Lower leg skin (tissue), 4 donors: ENCODE data around the gene EGFL8. TPM values are rescaled to one million over a fixed set of nuclear protein-coding genes. Genes with fewer than 3 reads are reported as not detected.

Experiments used
- DNase-seq, 2 donors: peaks; one replicate each; pipeline ENCODE4 v3.0.0-alpha.2; 2019; ENCODE audit warnings: low spot score in 2 of 2
- H3K4me3 ChIP-seq: fragments of 200-600 bp; sonication (generic); 2 replicates; pipeline ENCODE4 v1.5.1; 2017; ENCODE audit warnings: mild to moderate bottlenecking, low read depth; ENCODE audit not compliant: poor library complexity, severe bottlenecking
- POLR2A ChIP-seq, 2 donors: fragments of 450-650 bp; IDR thresholded peaks; one replicate each; pipeline ENCODE4 v1.6.1; 2016 to 2017; ENCODE audit warnings: antibody characterized with exemption in 2 of 2, mild to moderate bottlenecking in 1 of 2, moderate library complexity in 1 of 2
- WGBS, 2 donors: methylation state at CpG; one replicate each; pipeline ENCODE4 v1.1.5; 2018; 5-methylcytosine and 5-hydroxymethylcytosine counted together
- intact Hi-C: fragments of 100-400 bp; cut with DNase I; formaldehyde crosslinking; loops from one replicate; pipeline ENCODE4 v1.15.0; 2023; ENCODE audit warnings: low total_unique reads
- total RNA-seq, 4 donors: library from RNA; depleted of rRNA; stranded (reverse); fragments of >200 nt; gene quantifications; one replicate each; pipeline ENCODE4 v1.1.0, GENCODE V29; 2016
- TF ChIP-seq, protein P1 (sequence below), 3 donors: fragments of 450-650 bp; IDR thresholded peaks; one replicate each; pipeline ENCODE4 v1.5.1; 2016; ENCODE audit warnings: antibody characterized with exemption in 3 of 3, mild to moderate bottlenecking in 3 of 3, moderate library complexity in 2 of 3

EGFL8 gene
- total RNA-seq = 10 to 100 TPM; 12.5 to 40.8 (median 18.6) TPM

- intact Hi-C loops = no loop called here
- no peak for TF ChIP-seq POLR2A (IDR thresholded peaks at IDR 0.05)
- TF ChIP-seq, protein P1, sequence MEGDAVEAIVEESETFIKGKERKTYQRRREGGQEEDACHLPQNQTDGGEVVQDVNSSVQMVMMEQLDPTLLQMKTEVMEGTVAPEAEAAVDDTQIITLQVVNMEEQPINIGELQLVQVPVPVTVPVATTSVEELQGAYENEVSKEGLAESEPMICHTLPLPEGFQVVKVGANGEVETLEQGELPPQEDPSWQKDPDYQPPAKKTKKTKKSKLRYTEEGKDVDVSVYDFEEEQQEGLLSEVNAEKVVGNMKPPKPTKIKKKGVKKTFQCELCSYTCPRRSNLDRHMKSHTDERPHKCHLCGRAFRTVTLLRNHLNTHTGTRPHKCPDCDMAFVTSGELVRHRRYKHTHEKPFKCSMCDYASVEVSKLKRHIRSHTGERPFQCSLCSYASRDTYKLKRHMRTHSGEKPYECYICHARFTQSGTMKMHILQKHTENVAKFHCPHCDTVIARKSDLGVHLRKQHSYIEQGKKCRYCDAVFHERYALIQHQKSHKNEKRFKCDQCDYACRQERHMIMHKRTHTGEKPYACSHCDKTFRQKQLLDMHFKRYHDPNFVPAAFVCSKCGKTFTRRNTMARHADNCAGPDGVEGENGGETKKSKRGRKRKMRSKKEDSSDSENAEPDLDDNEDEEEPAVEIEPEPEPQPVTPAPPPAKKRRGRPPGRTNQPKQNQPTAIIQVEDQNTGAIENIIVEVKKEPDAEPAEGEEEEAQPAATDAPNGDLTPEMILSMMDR (IDR thresholded peaks at IDR 0.05) = no peak
- no peak for DNase-seq
- H3K4me3 ChIP-seq = no peak within 1 kb of the TSS
Measured at GRCh38 chr6:32164295-32164694, at the start of gene EGFL8. Gene EGFL8, plus strand, starts transcription at chr6:32164595. Its CDS starts 1,571 bp downstream, at chr6:32166166.

DNA sequence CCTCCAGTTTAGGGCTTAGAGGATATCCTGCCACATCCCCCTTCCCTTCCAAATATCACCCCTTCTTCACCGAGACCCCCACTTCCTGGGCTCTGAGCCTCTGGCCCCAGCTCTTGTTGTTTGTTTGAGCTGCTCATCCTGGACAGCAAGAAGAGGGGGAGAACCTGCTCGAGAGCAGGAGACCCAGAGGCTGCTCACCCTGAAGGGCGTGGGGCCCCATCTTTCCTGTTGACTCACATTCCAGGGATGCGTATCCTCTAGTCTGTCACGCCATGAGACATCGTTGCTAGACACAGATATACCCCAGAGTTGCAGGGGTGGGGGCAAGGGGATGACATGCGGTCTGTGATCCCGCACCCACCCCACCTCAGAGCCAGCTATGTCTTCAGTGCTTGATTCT, 49.6 kb upstream of the EGFL8 start:
- intact Hi-C loops = no loop called here
- DNase-seq = peak in 1 of 2 donors; percentile 83

GRCh38 chr6:32115623-32116022, 48.8 kb upstream of the EGFL8 start:
- 80 to 85% methylated on average over 6 of the region's 6 CpGs for WGBS, 2 donors
- DNase-seq = peak in 1 of 2 donors; percentile 86
- TF ChIP-seq, protein P1 (IDR thresholded peaks at IDR 0.05) = no peak
- TF ChIP-seq POLR2A (IDR thresholded peaks at IDR 0.05) = no peak
- H3K4me3 ChIP-seq = no peak overlapping the region
- intact Hi-C loops = no loop called here

More for the DNA sequence above, 49.6 kb upstream of the EGFL8 start:
- no peak overlapping the region for H3K4me3 ChIP-seq
- WGBS, 2 donors = 58 to 65% methylated on average over 8 of the region's 8 CpGs
- no peak for TF ChIP-seq POLR2A (IDR thresholded peaks at IDR 0.05)
- TF ChIP-seq, protein P1 (IDR thresholded peaks at IDR 0.05) = no peak

DNA sequence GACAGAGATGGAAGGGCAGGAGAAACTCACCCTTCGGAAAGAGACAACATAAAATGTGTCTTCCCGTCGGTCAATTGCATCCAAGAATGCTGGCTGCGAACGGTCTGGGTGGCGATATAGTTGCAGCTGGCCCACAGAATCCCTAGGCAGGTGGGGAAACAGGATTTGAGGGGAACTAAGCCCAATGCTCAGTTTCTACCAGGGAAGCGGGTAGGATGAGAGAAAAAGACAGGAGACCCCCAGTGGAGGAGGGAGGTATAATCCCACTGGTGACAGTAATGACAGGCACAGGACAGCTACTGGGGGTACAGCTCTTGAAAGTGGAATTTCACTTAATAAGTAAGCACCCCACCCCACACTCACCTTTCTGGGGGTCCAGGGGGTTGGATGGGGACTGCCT, 47.7 kb upstream of the EGFL8 start:
- no peak overlapping the region for H3K4me3 ChIP-seq
- DNase-seq = peak in 1 of 2 donors; percentile 56
- TF ChIP-seq POLR2A (IDR thresholded peaks at IDR 0.05) = no peak
- TF ChIP-seq, protein P1 (IDR thresholded peaks at IDR 0.05) = no peak
- intact Hi-C loops = no loop called here
- 92 to 94% methylated on average over 7 of the region's 7 CpGs for WGBS, 2 donors

GRCh38 chr6:32117461-32117860, 46.9 kb upstream of the EGFL8 start:
- no peak overlapping the region for H3K4me3 ChIP-seq
- intact Hi-C loops = no loop called here
- no peak for TF ChIP-seq POLR2A (IDR thresholded peaks at IDR 0.05)
- TF ChIP-seq, protein P1 (IDR thresholded peaks at IDR 0.05) = no peak
- WGBS, 2 donors = 91 to 92% methylated on average over 9 of the region's 9 CpGs
- DNase-seq = peak in 1 of 2 donors; percentile 79
